HS-5 (cell line): ENCODE measurements around the gene PINK1.

Experiments used
- DNase-seq: peaks from one replicate; pipeline ENCODE4 v3.0.0-alpha.2; 2012; ENCODE audit warnings: low read depth

Gene PINK1

DNA sequence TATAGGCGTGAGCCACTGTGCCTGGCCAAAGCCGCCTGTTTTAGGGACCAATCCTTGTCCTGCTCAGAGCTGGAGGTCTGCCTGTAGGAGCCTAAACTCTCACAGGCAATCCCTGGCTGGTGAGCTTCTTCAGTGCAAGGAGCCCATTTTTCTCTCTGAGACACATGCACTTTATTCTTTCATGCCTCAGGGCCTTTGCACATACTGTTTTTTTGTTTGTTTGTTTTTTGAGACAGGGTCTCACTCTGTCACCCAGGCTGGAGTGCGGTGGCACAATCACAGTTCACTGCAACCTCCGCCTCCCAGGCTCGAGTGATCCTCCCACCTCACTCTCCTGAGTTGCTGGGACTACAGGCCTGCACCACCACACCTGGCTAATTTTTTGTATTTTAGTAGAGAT lies 21.6 kb upstream of the PINK1 start:
- DNase-seq, result no peak

- DNase-seq, result no peak
These were observed 21.0 kb upstream of the PINK1 start for GRCh38 chr1:20612221-20612746.

DNA sequence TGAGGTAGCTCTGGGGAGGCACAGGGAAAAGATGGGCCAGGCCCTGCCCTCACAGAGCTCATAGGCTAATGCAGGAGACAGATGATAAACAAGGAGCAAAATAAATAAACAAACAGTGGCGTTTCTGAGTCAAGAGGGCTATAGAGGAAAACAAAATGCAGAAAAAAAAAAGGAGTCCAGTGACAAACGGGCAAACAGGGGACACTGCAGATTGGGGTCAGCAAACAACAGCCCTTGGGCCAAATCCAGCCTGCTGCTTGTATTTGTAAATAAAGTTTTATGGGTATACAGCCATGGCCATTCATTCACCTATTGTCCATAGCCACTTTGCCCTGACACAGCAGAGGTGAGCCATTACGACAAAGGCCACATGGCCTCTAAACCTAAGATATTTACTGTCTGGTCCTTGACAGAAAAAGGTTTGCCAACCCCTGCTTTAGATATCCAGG lies 19.1 kb upstream of the PINK1 start:
- no peak for DNase-seq

DNA sequence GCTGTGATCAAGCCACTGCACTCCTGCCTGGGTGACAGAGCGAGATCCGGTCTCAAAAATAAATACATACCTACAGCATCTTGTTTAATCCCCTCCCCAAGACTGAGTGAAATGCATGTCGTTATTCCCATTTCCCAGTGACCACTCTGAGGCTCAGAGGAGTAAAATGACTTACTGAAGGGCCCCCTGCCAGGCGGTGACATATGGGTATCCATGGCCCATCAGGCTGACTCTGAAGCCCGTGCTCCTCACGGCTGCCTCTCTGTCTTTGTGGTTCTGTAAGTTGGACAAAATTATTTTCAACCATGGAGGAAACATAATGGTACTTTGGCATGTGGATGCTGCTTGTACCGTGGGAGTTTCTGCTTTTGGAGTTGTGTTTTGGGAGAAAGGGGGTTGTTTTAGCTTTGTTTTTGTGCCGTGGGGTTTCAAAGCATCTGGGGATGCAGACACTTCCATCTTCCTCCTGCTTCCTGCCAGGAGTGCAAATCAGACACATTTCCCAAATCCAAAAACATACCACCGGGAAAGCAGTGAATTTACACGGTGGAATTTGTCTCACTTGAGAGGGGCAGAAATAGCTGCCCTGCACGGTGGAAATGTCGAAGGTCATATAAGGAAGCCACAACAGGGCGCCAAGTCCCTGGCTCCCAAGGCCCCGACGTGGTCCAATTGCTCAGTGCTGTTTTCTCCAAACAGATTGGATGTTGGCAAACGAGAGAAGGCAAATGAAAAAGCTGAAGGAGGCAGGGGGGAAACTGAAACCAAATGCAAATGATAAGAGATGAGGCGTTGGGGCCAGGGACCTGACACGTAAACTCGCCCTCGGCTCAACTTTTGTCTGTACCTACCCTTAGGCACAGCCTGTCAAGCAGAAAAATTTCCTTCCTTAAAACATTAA lies 17.1 kb upstream of the PINK1 start:
- DNase-seq, result no peak

DNA sequence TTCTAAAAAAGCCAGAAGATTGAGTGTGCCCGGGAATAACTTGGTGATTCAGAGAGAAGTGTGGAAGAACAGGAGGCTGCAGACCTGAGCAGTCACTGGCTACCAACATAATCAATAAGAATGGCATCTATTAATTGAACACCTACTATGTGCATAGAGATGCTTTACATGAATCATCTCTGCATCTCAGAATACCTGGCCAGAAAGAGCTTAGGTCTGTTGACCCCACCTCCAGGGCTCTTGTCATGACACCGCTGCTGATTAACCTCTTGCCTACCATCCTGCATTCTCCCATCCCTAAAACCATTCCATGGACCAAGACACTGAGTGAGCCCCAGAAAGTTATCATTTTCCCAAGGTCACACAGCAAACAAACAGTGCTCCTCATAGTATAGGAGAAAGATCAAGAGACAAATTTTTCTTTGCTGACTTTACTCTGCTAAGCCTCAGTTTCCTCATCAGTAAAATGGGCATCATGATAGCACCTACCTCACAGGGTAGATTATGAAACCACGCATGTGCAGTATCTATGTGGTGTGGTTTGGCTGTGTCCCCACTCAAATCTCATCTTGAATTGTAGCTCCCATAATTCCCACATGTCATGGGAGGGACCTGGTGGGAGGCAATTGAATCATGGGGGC lies 16.3 kb upstream of the PINK1 start:
- no peak for DNase-seq

- DNase-seq, result no peak
These were observed 14.7 kb upstream of the PINK1 start for GRCh38 chr1:20618550-20618949.

GRCh38 chr1:20619999-20620398 lies 13.3 kb upstream of the PINK1 start:
- DNase-seq, result no peak

DNA sequence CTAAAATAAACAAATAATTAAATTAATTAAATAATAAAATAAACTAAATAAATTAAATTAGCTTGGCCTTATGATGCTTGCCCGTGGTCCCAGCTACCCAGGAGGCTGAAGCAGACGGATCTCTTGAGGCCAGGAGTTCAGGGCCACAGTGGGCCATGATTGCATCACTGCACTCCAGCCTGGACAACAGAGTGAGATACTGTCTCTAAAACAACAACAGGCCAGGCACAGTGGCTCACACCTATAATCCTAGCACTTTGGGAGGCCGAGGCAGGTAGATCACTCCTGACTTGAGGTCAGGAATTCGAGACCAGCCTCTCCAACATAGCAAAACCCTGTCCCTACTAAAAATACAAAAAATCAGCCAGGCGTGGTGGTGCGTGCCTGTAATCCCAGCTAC lies 12.2 kb upstream of the PINK1 start:
- no peak for DNase-seq

- DNase-seq, result no peak
These were observed 8.5 kb upstream of the PINK1 start for GRCh38 chr1:20624709-20625108.

- DNase-seq, result no peak
These were observed 7.8 kb upstream of the PINK1 start for GRCh38 chr1:20625176-20626097.

GRCh38 chr1:20626098-20626427 lies 7.2 kb upstream of the PINK1 start:
- no peak for DNase-seq

GRCh38 chr1:20626524-20626923 lies 6.7 kb upstream of the PINK1 start:
- DNase-seq, result no peak

DNA sequence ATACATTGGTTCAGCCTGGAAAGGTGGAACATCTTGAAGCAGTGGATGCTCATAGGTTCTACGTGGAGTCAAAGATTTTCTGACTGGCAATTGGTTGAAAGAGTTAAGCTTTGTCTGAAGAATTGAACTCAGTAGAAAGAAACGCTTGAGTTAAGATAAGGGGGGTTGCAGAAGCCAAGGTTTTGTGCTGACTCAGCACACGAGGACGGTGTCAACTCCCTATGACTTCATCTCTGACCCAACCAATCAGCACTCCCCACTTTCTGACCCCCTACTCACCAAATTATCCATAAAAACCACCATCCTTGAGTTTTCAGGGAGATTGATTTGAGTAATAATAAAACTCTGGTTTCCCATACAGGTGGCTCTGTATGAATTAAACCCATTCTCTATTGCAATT lies 2.5 kb upstream of the PINK1 start:
- DNase-seq, result no peak

- DNase-seq, result no peak
These were observed 872 bp upstream of the PINK1 start for GRCh38 chr1:20632386-20632785.

DNA sequence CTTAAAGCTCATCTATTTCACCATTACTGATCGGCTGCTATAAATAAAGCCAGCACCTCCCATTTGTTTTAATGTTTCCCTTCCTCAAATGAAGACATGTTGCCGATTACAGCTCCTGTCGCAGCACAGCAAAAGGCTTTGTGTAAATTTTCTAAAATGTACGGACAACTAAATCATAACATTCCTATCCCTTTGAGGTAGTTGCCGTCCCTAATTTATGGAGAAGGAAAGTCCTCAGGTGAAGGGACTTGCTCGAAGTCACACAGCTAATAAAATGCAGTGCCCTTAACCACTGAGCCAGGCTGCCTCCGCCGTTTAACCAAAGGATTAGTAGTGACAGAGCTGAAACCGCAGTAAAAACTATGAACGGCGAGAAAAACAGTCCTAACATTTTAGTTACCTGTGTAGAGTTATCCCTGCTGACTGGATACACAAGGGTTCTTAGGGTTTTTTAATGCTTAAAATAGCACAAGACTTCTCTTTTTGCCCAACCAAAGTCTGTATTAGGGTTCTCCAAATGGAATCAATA lies 871 bp downstream of the PINK1 start:
- peak; percentile 18 for DNase-seq

- no peak for DNase-seq
These were observed 1.4 kb downstream of the PINK1 start for GRCh38 chr1:20634594-20635084.

DNA sequence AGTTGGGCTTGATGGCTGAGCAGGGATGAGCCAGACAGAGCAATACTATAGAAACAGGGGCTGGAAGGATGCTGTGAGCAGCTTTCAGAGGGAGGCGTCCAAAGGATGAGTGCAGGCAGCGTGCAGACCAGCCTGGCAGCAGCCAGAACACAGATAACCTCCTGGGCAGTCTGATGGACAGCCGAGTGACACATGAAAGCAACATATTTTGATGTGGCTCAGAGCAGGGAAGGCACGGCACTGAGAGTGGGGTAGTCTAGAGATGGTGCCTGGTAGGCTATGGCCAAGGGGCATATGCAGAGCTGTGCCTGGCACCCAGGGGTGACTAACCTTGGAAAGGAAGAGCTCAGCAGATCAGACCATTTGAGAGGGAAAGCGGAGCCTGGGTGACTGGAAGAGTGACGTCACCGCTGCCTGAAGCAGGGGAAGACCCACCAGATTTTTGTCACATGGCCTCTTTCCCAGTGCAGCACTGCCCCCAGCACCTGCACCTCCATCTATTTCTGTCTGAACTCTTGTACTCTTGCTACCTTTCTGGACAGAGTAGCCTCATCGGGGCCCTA lies 3.6 kb downstream of the PINK1 start:
- DNase-seq, result no peak

- peak; percentile 38 for DNase-seq
These were observed 6.9 kb downstream of the PINK1 start for GRCh38 chr1:20640183-20640597.

DNA sequence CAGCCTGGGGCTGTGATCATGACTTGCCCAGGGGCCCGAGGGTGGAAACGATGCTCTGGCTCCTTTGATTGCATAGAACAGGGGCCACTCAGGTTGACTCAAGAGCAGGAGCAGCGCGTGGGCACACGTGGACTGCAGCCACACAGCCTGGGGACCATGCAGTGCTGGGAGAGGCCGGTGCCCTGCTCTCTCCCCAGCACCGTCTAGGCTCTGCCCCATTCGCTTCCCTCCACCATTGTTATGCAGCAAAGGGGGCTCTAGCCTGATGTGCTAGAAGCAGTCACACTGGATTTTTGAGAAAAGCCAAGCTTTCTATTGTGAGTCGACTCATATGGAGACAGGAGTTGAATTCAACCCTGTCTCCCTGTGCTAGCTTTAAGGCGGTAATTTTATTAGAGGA lies 8.7 kb downstream of the PINK1 start:
- no peak for DNase-seq

GRCh38 chr1:20643080-20643479 lies 9.8 kb downstream of the PINK1 start:
- DNase-seq, result no peak

GRCh38 chr1:20644416-20644815 lies 11.2 kb downstream of the PINK1 start:
- DNase-seq, result no peak

DNA sequence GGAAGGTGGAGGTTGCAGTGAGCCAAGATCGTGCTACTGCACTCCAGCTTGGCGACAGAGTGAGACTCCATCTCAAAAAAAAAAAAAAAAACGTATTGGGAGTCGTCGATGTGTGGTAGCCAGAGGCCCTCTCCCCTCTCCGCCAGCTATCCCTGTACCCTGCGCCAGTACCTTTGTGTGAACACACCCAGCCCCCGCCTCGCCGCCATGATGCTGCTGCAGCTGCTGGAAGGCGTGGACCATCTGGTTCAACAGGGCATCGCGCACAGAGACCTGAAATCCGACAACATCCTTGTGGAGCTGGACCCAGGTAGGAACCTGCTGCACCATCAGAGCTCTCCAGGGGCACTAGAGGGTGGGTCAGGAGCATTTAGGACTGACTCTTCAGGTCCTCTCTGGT lies 12.2 kb downstream of the PINK1 start:
- no peak for DNase-seq
